Measurements from ENCODE around the gene CCDC197.

CCDC197 gene

GRCh38 chr14:94042433-94043091, 45.5 kb downstream of the CCDC197 start:
- POLR2A ChIA-PET = no interaction called here
- CTCF ChIA-PET = interaction anchor here (1.0 to 1.2 kb wide), 2 partner anchors 17 to 103 kb away, joined by 4 read pairs; partner anchors contain the start of gene OTUB2
- no peak for TF ChIP-seq CTCF (IDR thresholded peaks at IDR 0.05; ENCODE audit: control extremely low read depth, extremely low read depth, low read depth, missing control alignments)
- no peak for DNase-seq (ENCODE audit: extremely low spot score)

- no peak for TF ChIP-seq CTCF (IDR thresholded peaks at IDR 0.05; ENCODE audit: control extremely low read depth, extremely low read depth, low read depth, missing control alignments)
- POLR2A ChIA-PET = no interaction called here
- CTCF ChIA-PET = interaction anchor here (1.2 to 1.9 kb wide), 2 partner anchors 11 to 103 kb away, joined by 4 read pairs; no protein-coding TSS in a partner anchor
- DNase-seq (ENCODE audit: extremely low spot score) = no peak
These were observed 46.1 kb downstream of the CCDC197 start for GRCh38 chr14:94043111-94043755.

GRCh38 chr14:94043756-94044475, 46.8 kb downstream of the CCDC197 start:
- CTCF ChIA-PET = interaction anchor here (1.3 to 6.9 kb wide), 3 partner anchors 8 to 93 kb away, joined by 4 to 57 read pairs (median 7); no protein-coding TSS in a partner anchor
- no peak for TF ChIP-seq CTCF (IDR thresholded peaks at IDR 0.05; ENCODE audit: control extremely low read depth, extremely low read depth, low read depth, missing control alignments)
- POLR2A ChIA-PET = no interaction called here

GRCh38 chr14:94044476-94045091, 47.5 kb downstream of the CCDC197 start:
- no peak for DNase-seq (ENCODE audit: extremely low spot score)
- CTCF ChIA-PET = interaction anchor here (1.3 to 6.9 kb wide), 3 partner anchors 9 to 92 kb away, joined by 4 to 57 read pairs (median 7); no protein-coding TSS in a partner anchor
- no peak for TF ChIP-seq CTCF (IDR thresholded peaks at IDR 0.05; ENCODE audit: control extremely low read depth, extremely low read depth, low read depth, missing control alignments)
- POLR2A ChIA-PET = no interaction called here

More at GRCh38 chr14:94043756-94044475, 46.8 kb downstream of the CCDC197 start:
- no peak for DNase-seq (ENCODE audit: extremely low spot score)

GRCh38 chr14:94045101-94045500, 48.0 kb downstream of the CCDC197 start:
- ChIA-PET CTCF (interaction anchor here (1.3 to 6.9 kb wide), 3 partner anchors 9 to 91 kb away, joined by 4 to 57 read pairs (median 7); no protein-coding TSS in a partner anchor), POLR2A (no interaction called here)
- no peak for TF ChIP-seq CTCF (IDR thresholded peaks at IDR 0.05; ENCODE audit: control extremely low read depth, extremely low read depth, low read depth, missing control alignments)
- no peak for DNase-seq (ENCODE audit: extremely low spot score)
